Skeletal muscle cell (primary cell): ENCODE measurements around the gene CXCR4.

Experiments
- DNase-seq: peaks from one replicate; pipeline ENCODE4 v3.0.0-alpha.2; 2010; ENCODE audit warnings: low read depth
- H3K4me3 ChIP-seq: 2 replicates; pipeline ENCODE4 v1.5.1; 2011; ENCODE audit warnings: low read depth, mild to moderate bottlenecking, control low read depth, low read length, moderate library complexity

The CXCR4 gene

DNA sequence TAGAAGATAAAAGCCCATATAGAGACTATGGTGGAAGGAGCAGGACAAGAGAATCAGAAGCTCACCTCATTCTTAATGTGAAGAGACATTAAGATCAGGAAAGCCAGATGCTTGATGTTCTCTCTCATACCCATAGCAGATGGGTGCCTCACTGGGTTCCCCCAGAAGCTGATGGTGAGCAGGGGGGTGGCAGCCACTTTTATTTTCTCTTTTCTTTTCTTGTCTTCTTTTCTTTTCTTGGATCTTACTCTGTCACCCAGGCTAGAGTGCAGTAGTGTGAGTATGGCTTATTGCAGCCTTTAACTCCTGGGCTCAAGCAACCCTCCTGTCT is 14.8 kb upstream of the CXCR4 start:
- DNase-seq, result no peak
- no peak overlapping the region for H3K4me3 ChIP-seq

DNA sequence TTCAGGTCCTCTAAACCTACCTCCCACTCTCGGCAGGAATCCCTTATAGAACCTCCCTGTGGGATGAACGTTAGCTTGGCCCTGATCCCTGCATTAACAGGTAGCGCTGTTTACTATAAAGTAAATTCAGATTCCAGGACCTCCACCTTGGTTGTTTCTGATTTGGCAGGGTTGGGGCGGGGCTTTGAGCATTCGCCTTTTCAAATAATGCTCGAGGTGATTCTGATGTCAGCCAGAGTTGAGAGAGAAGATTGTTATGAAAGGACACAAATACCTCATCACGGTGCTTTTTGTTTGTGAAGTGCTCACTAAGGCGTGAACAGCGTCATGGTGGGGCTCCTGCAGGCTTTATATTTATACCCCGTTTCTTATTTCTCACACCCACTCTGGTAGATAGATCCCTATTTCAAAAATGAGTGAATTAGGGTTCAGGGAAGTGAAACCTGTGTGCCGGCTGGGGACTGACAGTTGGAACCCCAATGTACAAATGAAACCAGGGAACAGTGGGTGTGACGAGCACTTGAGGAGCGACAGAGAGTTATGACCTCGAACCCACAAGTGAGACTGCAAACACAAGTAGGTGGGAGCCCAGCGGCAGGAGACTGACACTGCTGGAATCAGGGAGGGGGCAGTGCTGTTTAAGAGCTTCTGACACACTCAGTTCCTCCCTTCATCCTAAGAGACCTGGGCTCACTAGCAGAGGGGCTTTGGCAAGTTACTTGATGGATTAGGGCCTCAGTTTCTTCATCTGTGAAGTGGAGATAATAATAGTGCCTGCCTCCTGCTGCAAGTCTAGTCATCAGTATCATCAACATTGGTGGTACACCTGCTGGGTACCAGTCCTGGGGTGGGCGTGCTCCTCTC is 14.2 kb upstream of the CXCR4 start:
- no peak for DNase-seq
- no peak overlapping the region for H3K4me3 ChIP-seq

DNA sequence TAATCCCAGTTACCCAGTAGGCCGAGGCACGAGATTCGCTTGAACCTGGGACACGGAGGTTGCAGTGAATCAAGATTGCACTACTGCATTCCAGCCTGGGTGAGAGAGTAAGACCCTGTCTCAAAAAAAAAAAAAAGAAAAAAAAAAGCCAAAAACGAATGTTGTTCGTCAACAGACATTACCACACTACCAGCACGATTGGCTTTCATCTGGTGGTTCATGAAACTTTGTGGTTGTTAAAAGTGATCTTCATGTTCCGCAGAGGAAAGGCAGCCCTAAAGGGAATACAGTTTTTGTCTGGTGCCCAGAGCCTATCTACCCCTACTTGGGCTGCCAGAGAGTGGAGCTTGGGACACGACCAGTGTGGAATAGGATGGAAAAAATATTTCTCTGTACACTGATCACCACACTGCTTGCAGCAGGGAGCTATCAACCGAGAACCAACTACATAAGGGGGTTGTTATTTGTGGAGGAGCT is 13.6 kb upstream of the CXCR4 start:
- H3K4me3 ChIP-seq, result no peak overlapping the region
- no peak for DNase-seq

DNA sequence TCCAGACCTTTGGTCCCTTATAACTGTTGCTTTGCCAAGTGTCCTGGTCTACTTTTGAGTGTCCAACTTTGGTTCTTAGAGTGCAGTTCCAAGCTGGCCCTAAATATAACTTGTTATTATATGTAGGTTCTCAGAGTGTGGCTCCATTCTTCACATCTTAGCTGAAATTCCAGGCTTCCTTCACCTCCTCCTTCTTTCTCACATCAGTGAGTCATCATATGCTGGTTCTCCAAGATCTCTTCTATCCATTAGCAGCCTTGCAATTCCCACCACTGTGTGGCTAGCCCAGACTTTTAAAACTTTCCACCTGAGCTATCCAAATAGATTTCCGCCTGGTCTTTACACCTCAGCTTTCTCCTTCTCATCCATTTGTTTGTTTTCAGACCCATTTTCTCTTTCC is 12.6 kb upstream of the CXCR4 start:
- no peak for DNase-seq
- no peak overlapping the region for H3K4me3 ChIP-seq

DNA sequence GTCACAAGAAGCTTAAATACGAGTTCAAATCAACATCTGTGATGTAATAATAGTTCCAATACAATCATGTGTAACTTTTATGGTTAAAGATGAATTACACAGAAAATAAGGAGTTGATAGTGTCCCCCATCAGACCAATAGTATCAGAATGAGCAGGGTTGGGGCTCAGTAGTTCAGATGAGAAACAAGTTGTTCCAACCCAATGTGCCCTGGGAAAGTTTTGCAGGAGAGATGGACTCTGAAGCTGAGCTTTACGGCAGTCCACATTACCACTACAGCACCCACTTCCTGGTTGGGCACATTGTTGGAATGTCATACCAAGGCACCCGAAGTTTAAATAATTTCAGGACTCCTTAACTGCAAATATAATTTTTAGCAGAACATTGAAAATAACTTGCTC is 12.1 kb upstream of the CXCR4 start:
- DNase-seq, result no peak
- H3K4me3 ChIP-seq, result no peak overlapping the region

DNA sequence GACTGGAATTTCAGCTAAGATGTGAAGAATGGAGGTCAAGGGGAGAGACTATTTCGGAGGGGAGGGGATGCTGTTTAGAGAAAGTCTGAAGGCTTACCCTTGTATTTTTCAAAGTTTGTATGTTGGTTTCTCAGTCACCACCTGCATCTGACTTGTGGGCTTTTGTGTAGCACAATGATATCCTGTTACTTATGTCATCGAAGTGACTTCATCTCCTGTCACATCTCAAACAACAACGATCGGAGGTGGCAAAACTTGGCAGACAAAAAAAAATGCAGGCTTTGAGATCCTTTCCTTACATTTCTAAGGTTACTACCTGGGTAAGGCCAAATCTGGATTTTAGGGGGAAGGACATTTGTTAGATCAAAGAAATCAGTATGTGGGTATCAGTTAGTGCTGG is 11.7 kb upstream of the CXCR4 start:
- H3K4me3 ChIP-seq, result no peak overlapping the region
- DNase-seq, result no peak

DNA sequence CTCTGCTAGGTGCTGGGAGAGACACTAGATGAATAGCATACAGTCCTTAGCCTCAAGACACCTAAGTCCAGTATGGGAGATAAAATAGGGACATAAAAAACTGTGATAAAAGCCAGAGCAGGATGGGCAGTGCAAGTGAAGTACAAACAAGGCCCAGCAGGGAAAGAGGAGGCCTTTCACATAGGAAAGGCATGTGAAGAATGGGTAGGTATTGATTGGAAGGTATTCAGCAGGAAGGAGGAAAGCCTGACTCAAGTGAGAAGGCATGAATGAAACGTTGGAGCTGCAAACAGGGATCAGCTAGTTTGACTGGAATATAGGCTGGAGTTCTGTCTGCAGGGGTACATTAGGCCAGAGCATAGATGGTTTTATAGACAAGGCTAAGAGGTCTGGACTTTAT is 11.0 kb upstream of the CXCR4 start:
- DNase-seq, result no peak
- H3K4me3 ChIP-seq, result no peak overlapping the region

DNA sequence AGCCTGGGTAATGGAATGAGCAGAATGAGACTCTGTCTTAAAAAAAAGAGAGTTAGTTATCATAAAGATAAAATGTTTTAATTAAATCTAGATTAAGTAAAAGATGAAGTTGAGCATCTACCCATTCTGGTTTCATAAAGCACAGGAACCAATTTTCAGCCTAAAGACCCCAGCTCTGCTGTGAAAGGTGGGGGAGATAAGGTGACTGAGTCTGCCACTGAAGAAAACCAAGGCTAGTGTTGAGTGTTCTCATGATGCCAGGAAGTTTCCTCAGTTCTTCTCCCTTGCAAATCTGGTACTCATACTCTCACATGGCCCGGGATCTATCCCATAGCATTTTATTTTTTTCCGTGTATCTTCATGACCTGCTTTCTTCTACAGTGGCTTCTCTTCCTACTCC is 10.4 kb upstream of the CXCR4 start:
- no peak for DNase-seq
- H3K4me3 ChIP-seq, result no peak overlapping the region

DNA sequence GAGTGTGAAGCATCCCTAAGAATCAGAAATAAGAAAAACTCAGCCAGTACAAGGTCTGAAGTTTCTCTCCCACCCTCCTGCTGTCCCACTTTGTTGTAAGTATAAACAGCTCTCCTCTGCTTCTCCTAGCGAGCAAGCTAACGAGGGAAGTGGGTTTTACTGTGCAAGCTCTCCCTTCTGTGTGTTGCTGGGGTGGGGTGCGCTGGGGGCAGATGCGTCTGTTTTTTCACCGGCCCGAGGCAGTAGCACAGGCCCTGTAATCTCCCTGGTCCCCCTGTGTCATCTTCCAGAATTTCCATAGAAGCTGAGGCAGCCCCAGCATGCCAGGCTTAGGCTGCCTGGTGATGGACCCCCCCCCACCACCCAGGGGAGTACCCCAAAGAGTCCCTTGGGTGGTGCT is 9.4 kb upstream of the CXCR4 start:
- H3K4me3 ChIP-seq, result no peak overlapping the region

DNA sequence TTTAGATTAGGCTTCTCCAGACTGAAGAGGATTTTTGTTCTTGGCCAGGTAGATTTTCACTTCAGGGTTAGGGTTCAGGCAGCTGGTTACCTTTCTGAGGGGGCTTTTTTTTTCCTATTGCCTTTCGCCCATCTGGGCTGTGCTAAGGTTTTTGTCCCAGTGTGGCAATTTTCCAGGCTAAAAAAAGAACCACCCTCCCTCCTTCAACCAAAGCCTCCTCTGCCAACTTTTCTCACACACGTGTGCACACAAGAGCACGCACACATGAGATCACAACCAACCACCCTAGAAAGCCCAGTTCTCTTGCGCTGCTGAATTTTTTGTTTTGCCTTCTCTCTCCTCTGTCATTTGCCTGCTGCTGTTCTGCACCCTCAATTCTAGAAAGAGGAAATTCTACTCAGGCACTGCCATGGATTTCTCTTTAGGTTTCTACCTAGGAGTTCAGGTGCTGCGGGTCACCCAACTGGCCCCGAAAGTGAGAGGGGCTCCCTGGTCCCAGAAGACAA is 8.5 kb upstream of the CXCR4 start:
- no peak for DNase-seq
- H3K4me3 ChIP-seq, result no peak overlapping the region

More for the DNA sequence above, 9.4 kb upstream of the CXCR4 start:
- DNase-seq, result no peak

DNA sequence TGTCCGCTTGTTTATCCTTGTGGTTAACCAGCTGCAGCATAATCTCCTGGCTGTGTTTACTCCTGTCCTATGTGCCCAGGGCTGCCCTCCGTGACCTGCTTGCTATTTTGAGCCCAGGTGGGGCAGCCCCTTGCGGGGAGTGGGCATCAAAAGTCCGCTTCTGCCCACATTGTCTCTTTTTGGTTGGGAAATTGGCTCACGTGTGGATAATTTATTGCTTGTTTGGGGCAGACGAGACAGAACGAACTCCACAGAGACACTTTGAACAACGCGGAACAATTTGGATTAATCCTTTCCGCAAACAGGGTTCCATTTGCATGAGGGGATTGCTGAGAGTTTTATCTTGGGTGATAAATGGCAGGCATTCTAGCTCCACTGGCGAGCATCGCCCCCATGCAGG is 8.1 kb upstream of the CXCR4 start:
- no peak overlapping the region for H3K4me3 ChIP-seq
- no peak for DNase-seq

DNA sequence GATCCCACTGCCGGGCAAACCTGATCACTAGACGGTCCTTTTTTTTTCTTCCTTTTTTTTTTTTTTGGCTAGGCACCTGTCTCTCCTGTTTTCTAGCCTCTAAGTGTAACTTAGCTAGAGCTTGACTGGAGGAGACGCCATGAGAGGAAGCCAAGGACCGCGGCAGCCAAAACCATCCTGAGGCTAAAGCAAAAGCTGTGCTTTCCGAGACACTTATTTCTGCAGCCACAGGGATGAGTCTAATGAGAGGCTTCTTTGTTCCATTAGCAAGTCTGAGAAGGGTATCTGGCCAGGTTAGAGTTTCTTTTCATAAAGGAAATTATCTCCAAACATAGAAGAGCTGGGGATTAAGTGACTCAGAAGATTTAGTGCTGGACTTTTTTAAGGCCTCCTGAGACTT is 7.3 kb upstream of the CXCR4 start:
- no peak for DNase-seq
- no peak overlapping the region for H3K4me3 ChIP-seq

DNA sequence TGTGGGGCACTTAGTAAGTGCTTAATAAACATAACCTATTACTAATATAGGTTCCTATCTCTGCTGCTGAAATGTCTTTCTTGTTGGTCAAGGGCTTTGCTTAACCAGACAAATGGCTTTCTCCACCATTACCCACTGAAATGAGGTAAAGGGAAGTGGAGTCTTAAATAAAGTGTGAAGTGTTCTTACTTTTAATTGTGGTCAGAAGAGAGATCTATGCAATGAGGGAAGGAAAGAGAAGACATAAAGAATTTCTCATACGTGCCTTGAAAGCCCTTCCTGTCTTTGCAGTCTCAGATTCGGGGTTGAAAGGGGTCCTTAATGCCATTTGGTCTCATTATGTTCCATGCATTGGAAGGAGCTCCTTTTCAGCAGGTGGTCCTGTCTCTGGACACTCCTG is 6.9 kb upstream of the CXCR4 start:
- no peak overlapping the region for H3K4me3 ChIP-seq
- DNase-seq, result no peak

DNA sequence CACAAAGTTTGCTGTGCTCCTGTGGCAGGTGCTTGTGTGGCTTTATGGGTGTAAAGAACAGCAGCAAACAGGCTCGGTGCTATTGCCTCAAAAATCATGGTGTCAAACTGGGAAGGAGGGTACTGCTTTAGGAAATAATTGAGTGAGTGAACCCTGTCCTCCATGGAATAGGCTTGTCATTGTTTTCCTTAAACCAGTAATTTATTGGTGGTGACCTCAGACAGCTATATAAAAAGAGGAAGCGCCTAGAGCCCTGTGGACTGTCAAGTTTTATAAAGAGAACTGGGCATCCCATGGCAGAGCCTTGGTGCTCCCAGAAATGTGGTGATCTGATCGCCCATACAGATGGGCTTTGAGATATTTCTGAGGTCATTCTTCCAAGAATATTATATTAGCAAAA is 4.7 kb upstream of the CXCR4 start:
- no peak overlapping the region for H3K4me3 ChIP-seq
- DNase-seq, result no peak

DNA sequence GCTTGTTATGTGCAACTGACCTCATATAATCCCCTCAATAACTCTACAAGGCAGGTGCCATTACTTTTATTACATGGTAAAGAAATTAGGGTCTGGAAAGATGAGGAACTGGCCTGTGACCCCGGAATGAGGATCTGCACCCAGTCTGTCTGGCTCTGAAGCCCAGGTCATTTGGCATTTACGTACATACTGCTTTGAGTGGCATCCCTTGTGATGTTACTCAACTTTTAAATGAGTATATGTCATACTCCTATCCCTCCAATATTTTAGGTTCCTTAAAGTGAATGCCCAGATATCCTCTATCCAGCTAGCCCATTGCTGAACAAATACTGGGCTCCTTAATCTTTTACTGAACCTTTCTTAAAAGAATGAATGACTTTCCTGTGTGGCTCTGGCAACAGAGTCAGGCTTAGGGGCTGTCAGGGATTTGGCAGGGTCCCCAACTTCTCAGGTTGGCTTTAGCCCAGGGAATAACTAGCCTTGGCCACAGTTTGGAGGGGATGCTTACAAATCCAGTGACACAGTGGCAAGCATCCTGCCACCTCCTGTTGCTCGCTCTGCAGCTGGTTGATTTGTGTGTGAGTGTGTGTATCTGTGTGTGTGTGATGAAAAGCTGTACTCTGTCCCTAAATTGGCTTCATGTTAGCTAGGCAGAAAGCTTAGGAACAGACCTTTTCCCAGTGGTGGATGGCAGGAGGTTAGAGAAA is 3.4 kb upstream of the CXCR4 start:
- DNase-seq, result no peak
- H3K4me3 ChIP-seq, result no peak overlapping the region

DNA sequence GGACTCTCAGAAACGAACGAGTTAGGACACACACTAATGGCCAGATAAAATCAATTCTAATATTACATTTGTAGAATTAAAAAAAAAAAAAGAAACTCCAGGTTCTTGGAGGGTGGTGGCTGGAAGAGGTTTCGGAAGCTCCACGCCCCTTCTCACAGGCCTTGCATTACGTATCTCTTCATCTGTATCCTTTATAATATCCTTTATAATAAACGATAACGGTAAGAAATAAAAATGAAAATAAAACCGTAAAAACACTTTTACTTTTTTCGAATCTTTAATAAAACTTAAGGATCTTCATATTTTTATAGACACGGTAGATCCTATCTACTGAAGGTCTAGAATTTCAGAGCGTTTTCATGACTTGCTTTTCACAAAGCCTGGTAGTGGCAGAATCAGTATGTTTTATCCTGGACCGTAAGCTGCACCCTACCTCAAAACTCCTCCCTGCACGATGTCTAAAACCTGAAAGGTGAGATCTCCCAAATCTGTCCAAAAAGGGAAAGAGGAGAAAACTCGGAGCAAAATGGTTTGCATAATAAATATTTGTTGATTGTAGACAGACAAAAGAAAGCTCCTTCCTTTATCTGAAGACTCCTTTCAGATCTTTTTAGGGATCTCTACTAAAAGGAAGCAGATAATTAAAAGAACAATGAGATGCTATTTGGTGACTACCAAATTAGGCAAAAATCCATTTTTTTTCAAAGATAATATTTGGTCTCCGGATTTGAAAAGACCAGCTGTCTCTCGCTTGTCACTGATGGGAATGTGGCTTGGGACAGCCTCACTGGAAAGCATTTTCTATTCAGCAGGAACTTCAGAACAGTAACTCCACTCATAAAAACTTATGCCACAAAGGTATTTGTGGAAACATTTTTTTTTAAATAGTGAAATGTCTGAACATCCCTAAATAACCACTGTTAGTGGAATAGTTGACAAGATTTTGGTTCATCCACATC is 2.0 kb upstream of the CXCR4 start:
- no peak overlapping the region for H3K4me3 ChIP-seq
- DNase-seq, result no peak

DNA sequence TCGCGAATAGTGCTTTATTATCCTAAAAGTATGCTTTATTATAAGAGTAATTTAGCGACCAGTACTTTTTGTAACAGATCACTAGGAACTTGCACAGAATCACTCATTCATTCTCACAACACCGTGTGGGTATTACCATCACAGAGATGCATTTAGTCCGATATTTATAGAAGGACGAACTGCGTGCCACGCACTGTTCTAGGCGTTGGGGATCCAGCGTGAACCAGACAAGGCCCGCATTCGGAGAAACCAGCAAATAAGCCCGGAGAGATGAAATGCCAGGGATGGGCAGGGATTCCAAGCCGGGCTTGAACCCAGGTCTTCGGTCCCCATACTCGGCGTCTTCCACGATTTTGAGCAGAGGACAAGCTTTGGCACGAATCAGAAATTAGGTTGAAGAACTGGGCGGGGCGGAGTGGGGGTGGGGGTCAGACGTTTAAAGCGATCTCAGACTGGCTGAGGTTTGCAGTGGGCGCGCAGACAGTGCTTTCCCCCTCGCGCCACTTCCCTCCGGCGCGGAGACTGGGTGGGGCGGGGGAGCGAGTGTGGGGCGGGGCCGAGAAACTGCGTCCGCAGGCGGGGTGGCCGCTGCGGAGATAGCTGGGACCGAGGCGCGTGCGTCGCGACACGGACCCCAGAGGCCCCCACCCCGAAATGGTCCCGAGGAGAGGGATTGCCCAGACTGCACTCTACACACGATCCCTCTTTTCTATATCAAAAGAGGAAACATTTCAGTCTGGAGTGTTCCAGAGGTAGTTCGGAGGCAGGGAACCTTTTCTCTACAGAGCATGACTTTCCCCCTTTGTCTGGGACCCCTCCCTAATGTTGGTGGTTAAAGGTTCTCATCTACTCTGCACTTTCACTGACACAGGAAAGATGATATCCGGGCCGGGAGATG is 1.1 kb upstream of the CXCR4 start:
- no peak for DNase-seq
- peak overlapping the region; percentile 31 for H3K4me3 ChIP-seq

DNA sequence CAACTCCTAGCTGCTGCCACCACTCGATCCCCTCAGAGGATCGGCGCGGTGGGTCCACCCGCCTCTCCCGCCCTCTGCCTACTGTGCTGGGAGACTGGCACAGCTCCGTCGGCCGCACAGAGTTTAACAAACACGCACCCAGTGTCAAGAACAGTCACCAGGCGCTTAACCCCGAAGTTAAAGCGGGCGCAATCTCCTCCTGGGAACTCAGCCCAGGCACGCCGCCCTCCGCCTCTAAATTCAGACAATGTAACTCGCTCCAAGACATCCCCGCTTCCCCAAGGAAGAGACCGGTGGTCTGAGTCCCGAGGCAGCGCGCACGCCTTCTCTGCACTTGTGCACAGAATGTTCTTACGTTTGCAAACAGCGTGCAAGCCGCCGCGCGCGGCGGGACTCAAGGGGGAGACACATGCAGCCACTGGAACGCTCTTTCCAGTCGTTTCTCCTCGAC is 533 bp downstream of the CXCR4 start:
- DNase-seq, result no peak
- peak overlapping the region; percentile 37 for H3K4me3 ChIP-seq
